K562 (cell line): ENCODE results near the gene TMEM60. TPM values are rescaled to one million over a fixed set of nuclear protein-coding genes. Genes with fewer than 3 reads are reported as not detected.
A peak's percentile ranks its signal among the peaks of the same experiment; 100 is the strongest.

ENCODE experiments used
- ATAC-seq: fragments of 200-7000 bp; cut with Tn5 transposase; 3 replicates; pipeline ENCODE4 v1.9.1; 2020; ENCODE audit warnings: moderate library complexity
- BruUV-seq: library from RNA; stranded (reverse); fragments of 400-500 nt; replicated peaks from 2 replicates; lab custom pipeline; 2021; lab: Mats Ljungman, UMichigan
- CTCF ChIA-PET: fragments of 300-600 bp; formaldehyde crosslinking; extraction: SDS; loops from one replicate; lab custom pipeline; 2021; ENCODE audit warnings: low intra/inter-chr PET ratio; lab: Yijun Ruan, JAX
- POLR2A ChIA-PET: fragments of 300-600, 350-650 bp; sonication (Branson Sonifier 250); formaldehyde crosslinking; extraction: SDS; loops from one replicate; lab custom pipeline; 2021; ENCODE audit warnings: antibody characterized with exemption, inconsistent platforms; lab: Yijun Ruan, JAX
- DNase-seq, 4 experiments: peaks; one replicate each; pipeline versions ENCODE4 v3.0.0 to v3.0.0-alpha.2; 2011 to 2018; ENCODE audit warnings: low spot score in 3 of 4, mixed read lengths in 3 of 4; ENCODE audit errors: extremely low read depth in 1 of 4
- FAIRE-seq: peaks from 2 replicates; lab custom pipeline; 2011; peaks lifted over from hg19 to GRCh38; lab: Jason Lieb, UNC
- H2AFZ ChIP-seq: 2 replicates; pipeline ENCODE4 v1.6.0; 2011; ENCODE audit warnings: low read depth, low read length, control low read depth, inconsistent platforms
- H3K27ac ChIP-seq: fragments of 200-600 bp; 3 replicates; pipeline ENCODE4 v1.8.0; 2011; ENCODE audit warnings: low read depth, mild to moderate bottlenecking, control low read depth, inconsistent platforms, low read length, moderate library complexity, mixed read lengths; ENCODE audit errors: extremely low read depth
- H3K27me3 ChIP-seq, 2 experiments: fragments of 300-600 bp in 1 of 2; 2 replicates in 1 of 2; 3 replicates in 1 of 2; pipeline versions ENCODE4 v1.6.0 to v1.8.0; 2011; ENCODE audit warnings: inconsistent platforms in 2 of 2, low read length in 2 of 2, mild to moderate bottlenecking in 1 of 2, mixed read lengths in 1 of 2, moderate library complexity in 1 of 2; ENCODE audit not compliant: control insufficient read depth in 2 of 2, insufficient read depth in 2 of 2
- H3K36me3 ChIP-seq: fragments of 300-600 bp; 3 replicates; pipeline ENCODE4 v1.8.0; 2011; ENCODE audit warnings: mild to moderate bottlenecking, low read length, inconsistent platforms; ENCODE audit not compliant: control insufficient read depth, insufficient read depth
- H3K4me1 ChIP-seq, 2 experiments: fragments of 200-600 bp in 1 of 2; replicated peaks in 1 of 2; 2 replicates in 1 of 2; 3 replicates in 1 of 2; pipeline versions ENCODE4 v1.5.1 to v1.8.0; 2011; ENCODE audit warnings: inconsistent platforms in 2 of 2, low read length in 2 of 2, mild to moderate bottlenecking in 1 of 2, mixed read lengths in 1 of 2, moderate library complexity in 1 of 2; ENCODE audit not compliant: control insufficient read depth in 2 of 2, insufficient read depth in 2 of 2
- H3K4me2 ChIP-seq: 2 replicates; pipeline ENCODE4 v1.6.1; 2011; ENCODE audit warnings: low read length, control low read depth, inconsistent platforms, mixed read lengths; ENCODE audit not compliant: insufficient read depth
- H3K4me3 ChIP-seq: fragments of 200-600 bp; sonication (generic), shearing (Covaris generic); 2 replicates; pipeline ENCODE4 v1.5.1; 2016; ENCODE audit warnings: control low read depth, inconsistent platforms
- H3K79me2 ChIP-seq: fragments of 200-600 bp; 3 replicates; pipeline ENCODE4 v1.8.0; 2011; ENCODE audit warnings: low read length, inconsistent platforms; ENCODE audit not compliant: control insufficient read depth, insufficient read depth
- H3K9ac ChIP-seq, 2 experiments: 2 replicates each; pipeline versions ENCODE4 v1.6.0 to v1.6.1; 2011; ENCODE audit warnings: low read depth in 2 of 2, low read length in 2 of 2, control low read depth in 1 of 2, inconsistent platforms in 1 of 2, mild to moderate bottlenecking in 1 of 2, mixed read lengths in 1 of 2; ENCODE audit not compliant: insufficient read depth in 1 of 2
- H3K9me1 ChIP-seq: one replicate; pipeline ENCODE4 v1.6.0; 2011; ENCODE audit warnings: inconsistent platforms, mild to moderate bottlenecking, low read length, moderate library complexity; ENCODE audit not compliant: control insufficient read depth, insufficient read depth
- H3K9me3 ChIP-seq: replicated peaks from 2 replicates; pipeline ENCODE4 v1.5.1; 2011; ENCODE audit warnings: low read depth, low read length, inconsistent platforms; ENCODE audit not compliant: control insufficient read depth, insufficient read depth
- H4K20me1 ChIP-seq: replicated peaks from 2 replicates; pipeline ENCODE4 v1.6.1; 2011; ENCODE audit warnings: low read length, inconsistent platforms, mixed read lengths; ENCODE audit not compliant: control insufficient read depth, insufficient read depth
- C11orf30 ChIP-seq: fragments of 450-650 bp; IDR thresholded peaks from 2 replicates; pipeline ENCODE4 v1.6.1; 2016; ENCODE audit warnings: low read depth, mild to moderate bottlenecking
- HMGXB4 ChIP-seq: sonication (generic); formaldehyde crosslinking; IDR thresholded peaks from 2 replicates; pipeline ENCODE4 v1.8.1; 2023; ENCODE audit warnings: mild to moderate bottlenecking, missing genetic modification reagents
- RCOR1 ChIP-seq, 2 experiments: IDR thresholded peaks; 2 replicates each; pipeline ENCODE4 v1.6.1; 2012; ENCODE audit warnings: low read depth in 2 of 2, low read length in 2 of 2, borderline replicate concordance in 1 of 2, improper control_type of control experiment in 1 of 2
- XRCC4 ChIP-seq: IDR thresholded peaks from one replicate; pipeline ENCODE4 v1.6.1; 2011; ENCODE audit not compliant: insufficient read depth, insufficient read length; ENCODE audit errors: extremely low read depth
- ZNF316 ChIP-seq: fragments of 450-650 bp; IDR thresholded peaks from 2 replicates; pipeline ENCODE4 v1.6.1; 2016
- WGBS: fragments of 100-300 bp; shearing (Covaris generic); methylation state at CpG from one replicate; pipeline ENCODE4 v1.1.6; 2016; ENCODE audit warnings: low coverage, mixed read lengths; ENCODE audit not compliant: insufficient coverage; ENCODE audit errors: missing lambda C conversion rate; 5-methylcytosine and 5-hydroxymethylcytosine counted together
- in situ Hi-C: fragments of 300-500 bp; cut with MboI; formaldehyde crosslinking; loops from 4 replicates; pipeline ENCODE4 v1.15.0; 2018; ENCODE audit warnings: inconsistent platforms, mixed read lengths
- intact Hi-C: fragments of 100-400 bp; cut with micrococcal nuclease; formaldehyde crosslinking; loops from 2 replicates; pipeline ENCODE4 v1.14.2; 2022
- polyA plus RNA-seq, 8 experiments: library from polyadenylated mRNA; depleted of rRNA in 4 of 8; stranded (reverse) in 5 of 8; unstranded in 3 of 8; fragments of >200 nt; fragmentation: Nextera tagmentation in 2 of 8; fragmentation: Illumina TruSeq in 1 of 8; extraction: Ambion mirVana in 2 of 8; extraction: Trizol in 1 of 8; gene quantifications; 2 replicates each; pipeline versions ENCODE4 v1.2.1 to v1.2.3, GENCODE V29; 2011 to 2014; ENCODE audit warnings: inconsistent platforms in 1 of 8, missing spikeins in 1 of 8
- total RNA-seq, 7 experiments: library from RNA; depleted of rRNA in 6 of 7; stranded (reverse); fragments of >200 nt in 6 of 7; fragmentation: Illumina TruSeq in 2 of 7; extraction: Trizol in 2 of 7; gene quantifications; 2 replicates each; pipeline versions ENCODE4 v1.2.1 to v1.2.3, GENCODE V29; 2011 to 2021; ENCODE audit warnings: low replicate concordance in 1 of 7
- TF ChIP-seq, protein P1 (sequence below): fragments of 250-450 bp; sonication (Bioruptor Pico); IDR thresholded peaks from 2 replicates; pipeline ENCODE4 v1.5.0; 2020; ENCODE audit warnings: mild to moderate bottlenecking
- TF ChIP-seq, protein P2 (sequence below): sonication (generic); IDR thresholded peaks from 2 replicates; pipeline ENCODE4 v1.6.1; 2016
- TF ChIP-seq, protein P3 (sequence below): IDR thresholded peaks from 3 replicates; pipeline ENCODE4 v1.6.1; 2011; ENCODE audit warnings: borderline replicate concordance, mild to moderate bottlenecking, moderate library complexity; ENCODE audit not compliant: insufficient read length; ENCODE audit errors: extremely low read depth
- TF ChIP-seq, protein P4 (sequence below): fragments of 250-450 bp; sonication (Bioruptor Pico); IDR thresholded peaks from 2 replicates; pipeline ENCODE4 v1.4.0; 2020; ENCODE audit warnings: mild to moderate bottlenecking, moderate library complexity

Gene TMEM60
- total and polyA plus RNA-seq, 9 of the 15 experiments (the other 6 are each of a cell fraction or from before 2014, with no cell fraction given) = 12.5 to 140 (median 38.4) TPM

DNA sequence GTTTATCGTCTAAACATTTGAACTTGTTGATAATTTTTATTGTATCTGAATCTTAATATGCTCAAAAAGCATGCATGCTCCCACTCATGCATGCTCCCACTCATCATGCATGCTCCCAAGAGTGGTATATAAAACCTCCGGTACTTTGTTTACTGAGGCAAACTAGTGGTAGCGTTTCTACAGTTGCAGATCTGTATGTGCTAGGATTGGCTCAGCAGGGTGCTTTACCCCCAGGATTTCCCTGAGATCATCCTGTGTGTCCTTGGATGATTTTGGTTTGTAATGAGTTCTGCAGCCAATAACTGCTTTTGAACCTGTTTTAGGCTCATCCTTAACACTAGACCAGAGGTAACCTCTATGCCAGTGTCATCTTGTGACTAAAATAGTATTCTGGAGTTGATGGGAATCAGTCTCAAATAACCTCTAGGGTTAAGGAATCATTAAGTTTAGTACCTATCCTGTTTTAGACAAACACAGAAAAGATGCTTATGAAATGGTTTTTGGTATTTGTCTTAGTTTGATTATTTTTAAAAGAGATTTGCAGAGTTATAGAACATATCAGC is 40.8 kb upstream of the TMEM60 start:
- Histone ChIP-seq H3K4me3 (no peak overlapping the region), H3K4me1 (peaks cover 4 to 30% of the 10 kb centered on the region in 2 experiments), H3K36me3 (peaks cover 4% of the 10 kb centered on the region; the same call in 1 of the 3 replicates), H3K9me1 (no peaks in the 10 kb centered on the region), H3K9me3 (no peaks in the 10 kb centered on the region), H3K4me2 (peak overlapping the region; percentile 20; the same call in 1 of the 2 replicates), H3K79me2 (peaks cover 86% of the 10 kb centered on the region), H3K27me3 (no peaks in the 10 kb centered on the region), H2AFZ (no peak overlapping the region), H4K20me1 (no peaks in the 10 kb centered on the region), H3K27ac (0 out of 3 replicates have a peak overlapping the region, but pooled peaks have one; percentile 10), H3K9ac (no peak overlapping the region)
- intact Hi-C loops = no loop called here
- in situ Hi-C loops = no loop called here
- FAIRE-seq (no peak), DNase-seq (peak in 2 of 4 experiments; percentile 35 to 44), ATAC-seq (peak; percentile 58)
- WGBS = 24% methylated on average over 3 of the region's 3 CpGs
- BruUV-seq = no TSS peak
- CTCF ChIA-PET = no interaction called here
- POLR2A ChIA-PET = interaction anchor here (1.5 kb wide), 1 partner anchor 40 kb away, joined by 4 read pairs; the partner anchor contains the start of genes PHTF2 and TMEM60
- TF ChIP-seq RCOR1 (IDR thresholded peaks at IDR 0.05; ENCODE audit: borderline replicate concordance in 1 of 2, low read depth in 2 of 2, low read length in 2 of 2) (peak in 1 of 2 experiments; percentile 38; a peak in 1 of 4 replicates), XRCC4 (no peak), ZNF316 (peak; percentile 37; the same call in 1 of the 2 replicates), C11orf30 (0 out of 2 replicates have a peak, but pooled peaks have one; percentile 3), HMGXB4 (CRISPR knock-in tag) (no peak)
- TF ChIP-seq, protein P1, sequence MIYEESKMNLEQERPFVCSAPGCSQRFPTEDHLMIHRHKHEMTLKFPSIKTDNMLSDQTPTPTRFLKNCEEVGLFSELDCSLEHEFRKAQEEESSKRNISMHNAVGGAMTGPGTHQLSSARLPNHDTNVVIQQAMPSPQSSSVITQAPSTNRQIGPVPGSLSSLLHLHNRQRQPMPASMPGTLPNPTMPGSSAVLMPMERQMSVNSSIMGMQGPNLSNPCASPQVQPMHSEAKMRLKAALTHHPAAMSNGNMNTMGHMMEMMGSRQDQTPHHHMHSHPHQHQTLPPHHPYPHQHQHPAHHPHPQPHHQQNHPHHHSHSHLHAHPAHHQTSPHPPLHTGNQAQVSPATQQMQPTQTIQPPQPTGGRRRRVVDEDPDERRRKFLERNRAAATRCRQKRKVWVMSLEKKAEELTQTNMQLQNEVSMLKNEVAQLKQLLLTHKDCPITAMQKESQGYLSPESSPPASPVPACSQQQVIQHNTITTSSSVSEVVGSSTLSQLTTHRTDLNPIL (CRISPR knock-in tag) = no peak
- TF ChIP-seq, protein P2, sequence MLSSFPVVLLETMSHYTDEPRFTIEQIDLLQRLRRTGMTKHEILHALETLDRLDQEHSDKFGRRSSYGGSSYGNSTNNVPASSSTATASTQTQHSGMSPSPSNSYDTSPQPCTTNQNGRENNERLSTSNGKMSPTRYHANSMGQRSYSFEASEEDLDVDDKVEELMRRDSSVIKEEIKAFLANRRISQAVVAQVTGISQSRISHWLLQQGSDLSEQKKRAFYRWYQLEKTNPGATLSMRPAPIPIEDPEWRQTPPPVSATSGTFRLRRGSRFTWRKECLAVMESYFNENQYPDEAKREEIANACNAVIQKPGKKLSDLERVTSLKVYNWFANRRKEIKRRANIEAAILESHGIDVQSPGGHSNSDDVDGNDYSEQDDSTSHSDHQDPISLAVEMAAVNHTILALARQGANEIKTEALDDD = peak; percentile 76
- TF ChIP-seq, protein P3, sequence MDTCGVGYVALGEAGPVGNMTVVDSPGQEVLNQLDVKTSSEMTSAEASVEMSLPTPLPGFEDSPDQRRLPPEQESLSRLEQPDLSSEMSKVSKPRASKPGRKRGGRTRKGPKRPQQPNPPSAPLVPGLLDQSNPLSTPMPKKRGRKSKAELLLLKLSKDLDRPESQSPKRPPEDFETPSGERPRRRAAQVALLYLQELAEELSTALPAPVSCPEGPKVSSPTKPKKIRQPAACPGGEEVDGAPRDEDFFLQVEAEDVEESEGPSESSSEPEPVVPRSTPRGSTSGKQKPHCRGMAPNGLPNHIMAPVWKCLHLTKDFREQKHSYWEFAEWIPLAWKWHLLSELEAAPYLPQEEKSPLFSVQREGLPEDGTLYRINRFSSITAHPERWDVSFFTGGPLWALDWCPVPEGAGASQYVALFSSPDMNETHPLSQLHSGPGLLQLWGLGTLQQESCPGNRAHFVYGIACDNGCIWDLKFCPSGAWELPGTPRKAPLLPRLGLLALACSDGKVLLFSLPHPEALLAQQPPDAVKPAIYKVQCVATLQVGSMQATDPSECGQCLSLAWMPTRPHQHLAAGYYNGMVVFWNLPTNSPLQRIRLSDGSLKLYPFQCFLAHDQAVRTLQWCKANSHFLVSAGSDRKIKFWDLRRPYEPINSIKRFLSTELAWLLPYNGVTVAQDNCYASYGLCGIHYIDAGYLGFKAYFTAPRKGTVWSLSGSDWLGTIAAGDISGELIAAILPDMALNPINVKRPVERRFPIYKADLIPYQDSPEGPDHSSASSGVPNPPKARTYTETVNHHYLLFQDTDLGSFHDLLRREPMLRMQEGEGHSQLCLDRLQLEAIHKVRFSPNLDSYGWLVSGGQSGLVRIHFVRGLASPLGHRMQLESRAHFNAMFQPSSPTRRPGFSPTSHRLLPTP = no peak
- TF ChIP-seq, protein P4, sequence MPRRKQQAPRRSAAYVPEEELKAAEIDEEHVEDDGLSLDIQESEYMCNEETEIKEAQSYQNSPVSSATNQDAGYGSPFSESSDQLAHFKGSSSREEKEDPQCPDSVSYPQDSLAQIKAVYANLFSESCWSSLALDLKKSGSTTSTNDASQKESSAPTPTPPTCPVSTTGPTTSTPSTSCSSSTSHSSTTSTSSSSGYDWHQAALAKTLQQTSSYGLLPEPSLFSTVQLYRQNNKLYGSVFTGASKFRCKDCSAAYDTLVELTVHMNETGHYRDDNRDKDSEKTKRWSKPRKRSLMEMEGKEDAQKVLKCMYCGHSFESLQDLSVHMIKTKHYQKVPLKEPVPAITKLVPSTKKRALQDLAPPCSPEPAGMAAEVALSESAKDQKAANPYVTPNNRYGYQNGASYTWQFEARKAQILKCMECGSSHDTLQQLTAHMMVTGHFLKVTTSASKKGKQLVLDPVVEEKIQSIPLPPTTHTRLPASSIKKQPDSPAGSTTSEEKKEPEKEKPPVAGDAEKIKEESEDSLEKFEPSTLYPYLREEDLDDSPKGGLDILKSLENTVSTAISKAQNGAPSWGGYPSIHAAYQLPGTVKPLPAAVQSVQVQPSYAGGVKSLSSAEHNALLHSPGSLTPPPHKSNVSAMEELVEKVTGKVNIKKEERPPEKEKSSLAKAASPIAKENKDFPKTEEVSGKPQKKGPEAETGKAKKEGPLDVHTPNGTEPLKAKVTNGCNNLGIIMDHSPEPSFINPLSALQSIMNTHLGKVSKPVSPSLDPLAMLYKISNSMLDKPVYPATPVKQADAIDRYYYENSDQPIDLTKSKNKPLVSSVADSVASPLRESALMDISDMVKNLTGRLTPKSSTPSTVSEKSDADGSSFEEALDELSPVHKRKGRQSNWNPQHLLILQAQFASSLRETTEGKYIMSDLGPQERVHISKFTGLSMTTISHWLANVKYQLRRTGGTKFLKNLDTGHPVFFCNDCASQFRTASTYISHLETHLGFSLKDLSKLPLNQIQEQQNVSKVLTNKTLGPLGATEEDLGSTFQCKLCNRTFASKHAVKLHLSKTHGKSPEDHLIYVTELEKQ (CRISPR knock-in tag) = no peak
